Measurements from ENCODE around the gene THADA.

The THADA gene

DNA sequence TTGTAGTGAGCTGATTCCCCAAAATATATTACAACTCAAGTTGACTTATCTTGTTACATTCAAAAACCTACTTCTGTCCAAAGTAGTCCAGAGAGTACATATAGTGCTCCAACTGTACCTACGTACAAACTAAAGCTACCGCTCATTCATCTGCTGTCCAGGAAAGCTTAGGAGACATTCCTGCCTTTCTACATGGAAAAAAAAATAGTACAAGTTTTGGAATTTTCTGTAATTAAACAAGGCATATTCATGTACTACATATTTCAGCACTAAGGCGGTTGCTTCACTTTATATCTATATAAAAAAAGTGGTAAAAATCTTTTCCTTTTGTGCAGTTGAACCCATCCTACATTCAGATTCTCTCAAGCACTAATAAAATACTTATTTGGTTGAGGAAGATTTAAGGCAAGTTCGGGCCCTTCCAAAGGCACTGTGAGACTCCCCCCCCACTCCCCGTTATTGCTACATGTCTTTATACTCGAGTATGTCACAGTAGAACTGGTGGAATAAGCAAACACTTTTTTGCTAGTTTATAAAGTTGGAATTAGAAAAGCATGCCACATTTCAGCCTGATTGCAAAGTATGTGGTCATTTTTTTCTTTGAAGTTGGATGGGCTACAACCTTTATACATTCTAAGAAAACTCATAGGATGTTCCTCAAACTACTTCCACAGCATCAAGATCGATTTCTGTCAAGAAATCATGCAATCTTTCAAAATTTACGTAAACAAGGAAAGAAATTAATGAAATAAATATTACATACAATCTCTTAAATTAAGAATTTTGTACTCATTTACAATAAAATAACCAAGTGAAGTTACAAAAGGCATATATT, 373.1 kb downstream of the THADA start:
- peak; percentile 54 for DNase-seq (ENCODE audit: low read depth)

DNA sequence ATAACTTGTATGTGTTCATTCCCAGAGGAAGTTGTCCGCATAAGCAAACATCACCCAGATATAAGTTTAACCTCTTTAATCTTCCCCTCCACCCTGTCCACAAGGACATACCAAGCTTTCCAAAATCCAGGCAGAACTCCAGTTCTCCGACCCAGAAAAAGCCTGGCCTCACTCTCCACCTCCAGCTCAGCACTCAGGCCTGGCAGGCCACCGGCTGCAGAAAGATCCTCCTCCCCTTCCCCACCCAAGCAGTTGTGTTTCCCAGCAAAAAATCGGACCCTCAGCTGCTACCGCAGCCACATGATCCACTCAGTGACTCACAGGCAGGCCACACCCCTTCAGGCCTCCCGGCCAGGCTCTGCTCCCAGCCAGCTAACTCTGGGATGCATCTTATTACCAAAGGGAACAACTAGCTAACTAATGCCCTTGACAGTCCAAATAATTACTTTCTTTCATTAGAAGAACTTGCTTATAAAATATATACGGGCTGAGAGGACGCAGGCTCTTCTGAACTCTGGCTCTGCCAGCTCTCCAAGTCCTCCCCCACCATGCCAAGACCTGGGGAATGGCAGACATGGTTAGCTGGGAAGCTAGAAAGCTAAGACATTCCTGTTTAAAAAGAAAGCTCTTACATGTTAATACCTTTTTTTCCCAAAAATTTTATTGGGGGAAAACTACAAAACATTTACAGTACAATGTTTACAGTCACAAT, 373.9 kb downstream of the THADA start:
- peak; percentile 93 for DNase-seq (ENCODE audit: low read depth)

- DNase-seq (ENCODE audit: low read depth): peak; percentile 55
Measured at GRCh38 chr2:43221124-43221762, 374.6 kb downstream of the THADA start.

DNA sequence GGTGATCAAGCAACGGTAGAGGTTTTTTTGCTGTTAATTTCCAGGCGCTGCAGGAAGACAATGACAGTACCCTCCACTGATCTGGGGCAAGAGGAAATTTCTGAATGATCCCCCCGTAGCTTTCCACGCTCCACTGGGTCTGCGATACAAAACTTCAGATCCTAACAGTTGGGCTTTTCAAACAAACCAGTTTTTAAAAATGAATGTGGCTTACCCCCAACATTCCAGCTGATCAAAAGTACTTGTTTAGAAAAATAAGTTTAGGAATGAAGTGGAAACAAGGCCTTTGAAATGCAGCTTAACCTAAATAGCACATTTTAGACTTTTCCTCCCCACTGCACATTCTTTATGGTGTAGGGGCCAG, 375.1 kb downstream of the THADA start:
- no peak for DNase-seq (ENCODE audit: low read depth)

DNA sequence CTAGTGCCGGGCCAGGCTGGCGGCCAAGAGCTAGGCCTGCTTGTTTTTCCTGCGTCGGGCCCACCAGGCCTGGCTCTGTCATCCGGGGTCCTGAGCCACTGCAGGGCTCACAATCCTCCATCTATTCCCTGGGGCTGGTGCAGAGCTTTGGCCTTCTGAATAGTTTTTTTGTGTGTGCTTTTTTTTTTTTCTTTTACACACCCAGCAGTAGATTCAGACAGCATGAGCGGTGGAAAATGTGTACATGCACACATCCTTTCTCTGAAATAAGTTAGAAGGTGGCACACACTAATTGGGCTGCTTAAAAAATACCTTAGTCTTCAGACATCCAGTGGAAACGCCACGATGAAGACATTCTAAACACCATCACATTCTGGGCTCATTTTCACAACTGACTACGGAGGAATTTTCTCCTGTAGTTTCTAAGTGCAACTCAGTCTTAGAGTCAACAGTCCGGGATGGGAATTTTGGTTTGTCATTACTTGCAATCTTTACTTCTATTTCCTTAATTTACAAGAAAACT, 375.5 kb downstream of the THADA start:
- no peak for DNase-seq (ENCODE audit: low read depth)

GRCh38 chr2:43219383-43220228, 376.2 kb downstream of the THADA start:
- peak; percentile 86 for DNase-seq (ENCODE audit: low read depth)

DNA sequence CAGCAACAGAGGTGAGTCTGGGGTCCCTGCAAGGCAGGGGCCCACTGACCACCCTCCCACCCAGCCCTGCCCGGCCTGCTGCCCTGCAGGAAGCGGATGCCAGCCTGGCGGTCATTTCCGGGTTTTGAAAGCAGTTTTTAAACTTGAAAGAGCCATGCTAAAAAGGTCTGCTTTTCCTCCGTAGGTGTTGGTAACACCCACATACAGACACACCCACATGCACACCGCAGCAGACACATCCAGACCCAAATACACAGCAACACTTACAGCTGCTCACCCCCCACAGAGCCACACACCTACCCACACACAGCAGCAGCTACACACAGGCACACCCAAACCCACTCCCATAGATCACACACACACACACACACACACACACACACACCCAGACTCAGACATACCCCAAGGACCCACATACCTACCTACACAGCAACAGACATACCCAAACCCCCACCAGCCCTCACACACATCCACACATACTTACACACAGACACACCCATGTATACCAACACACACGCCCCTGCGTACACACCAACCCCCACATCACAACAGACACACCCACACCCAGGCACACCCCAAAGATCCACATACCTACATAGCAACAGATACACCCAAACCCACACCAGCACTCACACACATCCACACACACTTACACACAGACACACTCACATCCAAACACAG, 377.0 kb downstream of the THADA start:
- DNase-seq (ENCODE audit: low read depth): peak; percentile 49

- no peak for DNase-seq (ENCODE audit: low read depth)
Measured at GRCh38 chr2:43218155-43218701, 377.6 kb downstream of the THADA start.

DNA sequence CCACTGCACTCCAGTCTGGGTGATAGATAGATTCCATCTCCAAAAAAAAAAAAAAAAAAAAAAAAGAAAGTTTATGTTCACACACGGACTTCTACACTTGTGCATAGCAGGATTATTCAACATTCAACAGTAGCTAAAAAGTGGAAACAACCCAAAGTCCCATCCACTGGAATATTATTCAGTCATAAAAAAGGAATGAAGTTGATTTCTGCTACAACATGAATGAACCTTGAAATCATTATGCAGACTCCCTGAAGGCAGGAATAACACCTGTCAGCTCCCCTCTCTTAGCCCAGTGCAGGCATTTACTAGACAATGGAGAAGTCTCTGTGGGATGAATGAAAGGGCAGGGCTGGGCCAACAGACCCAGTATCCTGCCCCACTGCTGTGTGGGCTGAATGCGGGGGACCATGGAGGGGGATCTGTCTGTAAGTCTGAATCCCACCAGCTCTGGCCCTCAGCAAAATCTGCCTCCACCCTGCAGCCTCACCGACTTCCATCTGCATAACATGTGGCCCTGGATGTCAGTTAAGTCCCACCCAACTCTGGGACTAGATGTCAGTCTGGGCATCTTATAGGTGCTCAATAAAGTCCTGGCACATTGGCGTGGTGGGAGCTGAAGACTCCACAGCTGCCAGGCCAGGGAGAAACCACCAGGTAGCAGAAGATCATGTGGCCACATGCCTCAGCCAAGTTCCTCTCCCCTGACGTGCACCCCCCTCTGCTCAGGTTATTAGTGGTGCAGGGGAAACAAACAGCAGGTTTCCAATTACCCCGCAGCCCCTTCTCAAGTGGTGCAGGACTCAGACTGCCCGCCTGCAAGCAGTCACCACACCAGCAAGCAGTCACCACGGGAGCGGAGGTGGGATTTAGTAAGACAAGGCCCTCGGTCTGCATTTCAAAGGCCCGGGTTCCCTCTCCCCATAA, 378.3 kb downstream of the THADA start:
- DNase-seq (ENCODE audit: low read depth): no peak

GRCh38 chr2:43216629-43217028, 379.2 kb downstream of the THADA start:
- DNase-seq (ENCODE audit: low read depth): no peak

DNA sequence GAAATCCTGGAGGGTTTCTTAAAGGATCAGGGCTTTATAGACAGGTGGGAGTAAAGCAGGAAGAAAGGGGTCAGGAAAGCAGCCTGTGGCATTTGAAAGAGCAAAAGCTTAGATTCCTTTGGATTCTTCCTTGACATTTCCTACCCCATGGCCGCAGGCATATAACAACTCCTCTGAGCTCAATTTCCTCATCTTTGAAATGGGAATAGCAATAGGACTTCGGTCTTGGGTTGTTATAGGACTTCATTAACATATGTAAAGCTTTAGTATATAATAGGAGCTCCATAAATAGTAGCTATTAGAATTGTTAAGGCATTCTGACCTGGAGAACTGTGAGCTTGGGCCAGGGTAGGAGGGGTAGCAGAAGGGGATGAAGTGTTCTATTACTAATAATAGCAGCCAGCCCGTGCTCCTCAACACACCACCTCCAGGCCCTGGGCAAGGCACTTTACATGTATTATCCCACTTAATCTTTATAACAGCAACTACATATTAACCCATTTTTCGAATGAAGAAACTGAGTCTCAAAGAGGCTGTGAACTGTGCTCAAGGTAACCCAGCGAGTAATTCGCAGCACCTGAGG, 380.1 kb downstream of the THADA start:
- no peak for DNase-seq (ENCODE audit: low read depth)

GRCh38 chr2:43214253-43214652, 381.6 kb downstream of the THADA start:
- DNase-seq (ENCODE audit: low read depth): no peak

GRCh38 chr2:43212931-43213330, 382.9 kb downstream of the THADA start:
- DNase-seq (ENCODE audit: low read depth): no peak

DNA sequence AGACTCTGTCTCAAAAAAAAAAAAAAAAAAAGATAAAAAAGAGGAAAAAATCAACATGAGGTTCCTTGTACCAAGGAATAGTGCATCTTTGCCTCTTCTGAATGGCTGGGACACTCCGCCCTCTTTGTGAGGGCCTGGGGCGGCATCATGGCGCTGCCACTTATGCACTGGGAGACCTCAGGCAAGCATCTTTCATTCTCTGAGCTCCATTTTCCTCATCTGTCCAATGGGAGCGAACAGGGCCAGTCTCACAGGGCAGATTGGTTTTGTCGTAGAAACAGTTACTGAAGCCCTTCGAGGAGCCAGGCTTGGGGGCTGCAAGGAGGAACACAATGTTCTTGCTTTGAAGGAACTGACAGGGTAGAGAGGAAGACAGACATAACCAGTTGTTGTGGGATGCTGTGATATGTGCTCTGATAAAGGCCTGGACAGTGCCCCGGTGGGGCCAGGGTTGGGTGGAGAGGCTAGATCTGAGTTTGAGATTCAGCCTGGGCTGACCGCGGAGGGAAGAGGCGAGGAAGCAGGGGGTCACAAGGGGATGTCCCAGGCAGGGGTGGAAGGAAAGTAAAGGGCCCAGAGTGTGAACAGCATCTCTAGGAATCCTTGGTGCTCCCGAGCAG, 383.5 kb downstream of the THADA start:
- DNase-seq (ENCODE audit: low read depth): no peak

- peak; percentile 36 for DNase-seq (ENCODE audit: low read depth)
Measured at GRCh38 chr2:43210467-43211303, 385.2 kb downstream of the THADA start.

DNA sequence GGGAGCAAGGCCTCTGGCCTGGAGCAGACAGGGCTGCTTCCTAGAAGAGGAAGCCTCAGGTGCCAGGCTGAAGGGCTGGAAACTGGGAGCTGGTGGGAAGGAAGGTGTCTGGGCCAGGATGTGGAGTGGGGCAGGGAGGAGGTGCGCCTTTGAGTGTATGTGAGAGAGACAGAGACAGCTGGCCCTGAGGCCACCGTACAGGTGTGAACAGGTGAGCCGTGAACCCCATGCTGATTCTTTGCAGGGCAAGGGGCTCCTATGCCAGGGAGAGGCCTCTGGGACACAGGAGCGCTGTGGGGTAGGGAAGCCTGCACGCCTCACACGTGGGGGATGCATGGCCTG, 385.7 kb downstream of the THADA start:
- no peak for DNase-seq (ENCODE audit: low read depth)

DNA sequence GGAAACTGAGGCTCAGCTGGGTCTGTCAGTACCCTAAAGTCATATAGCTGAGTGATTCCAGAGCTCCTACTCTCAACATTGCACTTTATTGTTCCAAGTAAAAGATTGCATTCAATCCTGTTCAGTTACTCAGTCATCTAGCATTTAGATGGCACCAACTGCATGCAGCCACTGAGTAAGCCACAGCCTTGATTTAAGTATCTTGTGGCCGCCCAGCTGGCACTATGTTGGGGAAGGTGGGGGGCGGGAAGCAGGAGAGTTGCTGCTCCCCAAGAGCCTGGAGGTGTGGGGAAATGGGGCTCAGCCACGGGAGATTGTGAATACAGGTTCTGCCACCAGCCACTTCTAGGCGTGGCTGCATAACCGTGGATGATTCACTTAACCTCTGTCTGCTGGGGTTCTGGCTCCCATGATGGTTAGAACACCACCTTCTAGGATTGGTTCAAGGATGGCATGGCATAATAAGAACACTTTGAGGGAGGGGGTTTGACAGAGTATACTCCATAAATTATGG, 386.6 kb downstream of the THADA start:
- no peak for DNase-seq (ENCODE audit: low read depth)

Data from ELR (cell line).